GM19328 (cell line): ENCODE data around the gene PHF21B.
"Not testable (repeated sequence)": the region's sequence is repeated elsewhere in the genome, so short reads cannot be mapped to it uniquely, and the experiment has no call there.

Experiments
- ATAC-seq: cut with Tn5 transposase; IDR thresholded peaks from one replicate; pipeline ENCODE4 v1.9.1; 2021; ENCODE audit warnings: mild to moderate bottlenecking, moderate library complexity; ENCODE audit not compliant: unreplicated experiment

PHF21B gene

DNA sequence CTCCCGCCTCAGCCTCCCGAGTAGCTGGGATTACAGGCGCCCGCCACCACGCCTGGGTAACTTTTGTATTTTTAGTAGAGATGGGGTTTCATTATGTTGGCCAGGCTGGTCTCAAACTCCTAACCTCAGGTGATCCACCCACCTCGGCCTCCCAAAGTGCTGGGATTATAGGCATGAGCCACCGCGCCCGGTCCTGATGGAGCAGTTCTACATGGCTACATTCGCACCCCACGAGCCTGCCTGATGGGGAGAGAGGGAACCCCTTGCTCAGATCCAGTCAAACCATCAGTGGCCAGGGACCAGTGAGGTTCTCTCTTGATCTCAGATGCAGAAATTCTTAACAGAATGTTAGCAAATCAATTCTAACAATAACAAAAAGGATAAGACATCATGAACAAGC is 88.0 kb downstream of the PHF21B start:
- not testable (repeated sequence) for ATAC-seq

DNA sequence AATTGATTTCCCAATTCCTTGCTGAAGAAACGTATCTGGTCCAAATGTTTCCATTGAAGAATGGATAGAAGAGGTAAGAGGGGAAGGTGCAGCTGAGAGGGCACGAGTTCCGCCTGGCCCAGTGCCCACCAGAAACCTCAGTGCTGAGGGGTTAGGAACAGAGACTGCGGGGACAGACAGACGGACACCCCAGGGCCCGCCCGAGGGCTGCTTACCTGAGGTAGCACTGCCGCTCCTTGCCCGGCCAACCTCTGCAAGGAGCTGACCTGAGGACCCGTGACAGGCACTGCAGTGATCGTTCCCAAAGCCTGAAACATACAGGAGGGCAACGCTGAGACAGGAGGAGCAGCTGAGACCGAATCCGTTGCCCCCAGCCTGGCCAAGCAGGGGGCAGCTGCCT is 89.6 kb downstream of the PHF21B start:
- no peak for ATAC-seq

DNA sequence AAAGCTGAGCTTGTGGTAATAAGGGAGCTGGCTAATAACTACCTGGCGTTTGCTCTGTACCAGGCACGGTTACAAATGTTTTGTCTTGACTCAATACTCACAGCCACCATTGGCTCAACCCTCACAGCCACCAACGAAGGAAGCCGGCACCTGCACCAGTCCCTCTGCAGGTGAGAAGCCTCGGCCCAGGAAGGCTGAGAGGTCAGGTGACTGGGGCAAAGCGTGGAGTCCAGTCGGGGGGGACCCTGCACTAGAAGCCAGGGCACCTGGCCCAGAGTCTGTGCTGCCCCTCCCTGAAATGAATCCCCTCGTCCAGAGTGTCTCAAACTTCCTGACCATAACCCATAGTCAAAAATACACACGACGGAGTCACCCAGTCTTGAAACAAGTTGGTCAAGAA is 90.1 kb downstream of the PHF21B start:
- ATAC-seq, result no peak

DNA sequence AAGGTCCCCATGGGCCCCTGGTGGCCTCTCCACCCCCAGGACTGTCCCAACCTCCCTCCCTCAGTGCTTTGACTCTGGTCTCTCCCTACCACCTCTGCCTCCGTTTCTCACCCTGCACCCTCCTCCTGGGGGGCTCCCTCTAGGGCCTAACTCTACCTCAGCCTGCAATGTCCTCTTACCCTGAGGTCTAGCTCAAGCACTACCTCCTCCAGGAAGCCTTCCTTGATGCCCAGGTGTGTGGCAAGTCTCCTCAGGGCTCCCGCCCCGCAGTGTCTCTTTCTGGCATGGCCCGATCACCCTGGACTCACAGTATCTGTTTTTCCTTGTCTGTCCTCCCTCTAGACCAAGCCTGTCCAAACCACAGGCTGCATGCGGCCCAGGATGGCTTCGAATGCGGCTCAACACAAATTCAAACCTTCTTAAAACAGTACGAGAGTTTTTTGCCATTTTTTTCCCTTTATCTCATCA is 90.8 kb downstream of the PHF21B start:
- ATAC-seq, result no peak

DNA sequence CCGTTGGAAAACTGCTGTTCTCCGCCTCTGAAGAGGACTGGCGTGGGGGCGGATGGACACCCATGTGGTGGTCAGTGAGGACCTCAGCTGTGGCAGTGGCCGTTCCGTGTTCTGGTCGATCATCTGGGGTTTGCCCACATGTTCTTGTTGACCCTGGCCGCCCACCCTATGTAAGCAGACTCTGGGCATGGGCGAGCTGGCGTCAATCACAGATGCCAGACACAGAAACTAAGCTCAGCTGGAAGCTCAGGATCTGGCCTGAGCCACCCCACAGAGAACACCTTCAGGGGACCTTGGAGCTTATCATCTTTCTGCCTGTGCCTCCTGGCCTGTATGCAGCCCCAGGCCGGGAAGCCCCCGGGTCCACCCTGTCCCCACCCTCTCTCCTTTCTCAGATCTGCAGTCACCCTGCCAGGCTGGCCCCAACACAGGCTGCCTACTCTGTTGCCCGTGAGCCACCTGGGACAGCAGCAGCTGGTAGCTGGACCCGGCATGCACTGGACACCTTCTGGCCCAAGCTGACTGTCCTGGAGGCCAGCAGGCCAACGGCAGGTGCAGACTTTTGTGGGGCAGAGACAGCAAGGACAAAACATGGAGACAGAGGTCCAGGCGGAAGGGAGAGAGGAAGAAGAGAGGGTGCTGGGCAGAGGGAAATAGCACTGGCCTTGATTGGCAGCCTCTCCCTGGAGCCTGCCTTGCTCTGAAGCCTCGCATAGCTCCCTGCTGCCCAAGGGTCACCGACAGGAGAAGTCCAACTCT is 91.5 kb downstream of the PHF21B start:
- no peak for ATAC-seq

DNA sequence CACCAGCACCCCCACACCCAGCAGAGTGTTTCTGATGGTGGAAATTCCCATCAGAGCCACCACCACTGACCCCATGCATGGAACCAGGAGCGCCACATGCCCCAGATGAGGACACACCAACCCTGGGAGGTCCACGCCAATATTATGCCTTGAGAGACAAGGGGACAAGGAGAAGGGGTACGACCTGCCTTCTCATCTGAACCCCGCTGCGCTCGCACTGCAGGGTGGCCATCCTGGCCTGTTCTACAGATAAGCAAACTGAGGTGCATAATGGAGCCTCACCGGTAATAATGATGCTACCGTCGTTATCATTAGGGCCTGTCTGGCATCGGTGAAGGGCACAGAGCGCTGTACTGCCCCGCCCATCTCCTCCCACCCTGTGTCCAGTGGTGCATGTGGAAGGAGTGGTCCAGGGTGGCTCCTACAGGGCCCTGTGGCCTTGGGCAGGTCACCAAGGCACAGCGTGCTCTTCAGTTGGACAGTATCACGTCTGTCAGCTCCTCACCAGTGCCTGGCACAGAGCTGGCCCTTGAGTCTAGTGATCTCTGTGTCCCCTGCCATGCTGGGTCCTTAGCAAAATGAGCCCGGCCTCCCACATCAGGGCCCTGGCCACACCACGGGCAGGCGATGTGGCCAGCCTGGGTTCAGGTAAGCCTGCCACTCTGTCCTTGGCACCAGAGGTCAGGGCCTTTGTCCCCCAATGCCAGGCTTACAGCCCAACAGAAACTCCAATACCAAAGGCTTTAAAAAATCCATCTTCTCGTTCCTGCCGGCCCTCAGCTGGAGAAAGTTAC is 92.2 kb downstream of the PHF21B start:
- no peak for ATAC-seq

DNA sequence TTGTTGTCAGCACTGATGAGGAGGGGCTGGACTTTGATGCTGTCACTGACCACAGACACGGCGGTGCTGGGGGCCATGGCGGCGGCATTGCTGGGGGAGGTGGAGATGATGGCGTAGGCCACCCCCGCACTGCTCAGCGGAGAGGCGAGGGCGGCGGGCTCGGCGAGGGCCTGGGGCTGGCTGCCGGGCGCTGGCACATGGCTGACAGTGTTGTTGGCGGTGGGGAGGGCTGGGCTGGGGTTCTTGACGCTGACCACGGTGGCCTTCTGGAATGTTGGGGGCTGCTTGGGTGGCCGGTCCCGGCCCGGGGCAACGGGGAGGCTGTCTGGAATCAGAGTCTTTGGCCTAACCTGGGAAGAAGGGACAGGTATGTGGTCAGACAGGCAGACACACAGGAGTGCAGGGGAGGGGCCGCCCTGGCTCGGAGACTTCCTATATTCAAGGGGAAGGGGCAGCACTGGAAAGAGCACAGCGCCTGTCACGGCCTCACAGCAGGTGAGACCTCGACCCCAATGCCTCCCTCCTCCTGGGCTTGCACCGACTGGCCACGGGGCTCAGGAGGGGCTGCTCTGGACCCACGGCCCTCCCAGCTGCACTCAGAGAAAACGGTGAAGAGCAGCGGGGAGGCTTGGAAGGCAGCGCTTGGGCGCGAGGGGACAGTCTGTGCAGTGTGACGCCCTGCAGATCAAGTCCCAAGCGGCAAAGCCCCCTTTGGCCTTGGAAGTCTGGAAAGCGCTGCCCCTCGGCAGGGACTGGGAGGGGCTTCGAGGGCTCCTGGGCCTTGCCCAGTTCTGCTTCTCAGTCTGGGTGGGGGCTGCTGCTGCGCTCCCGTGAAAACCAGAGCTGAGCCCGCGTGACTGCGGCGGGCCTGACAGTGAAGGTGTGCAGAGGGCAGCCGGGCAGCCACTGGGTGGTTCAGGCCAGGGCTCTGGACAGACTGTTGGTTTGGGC is 93.2 kb downstream of the PHF21B start:
- no peak for ATAC-seq

DNA sequence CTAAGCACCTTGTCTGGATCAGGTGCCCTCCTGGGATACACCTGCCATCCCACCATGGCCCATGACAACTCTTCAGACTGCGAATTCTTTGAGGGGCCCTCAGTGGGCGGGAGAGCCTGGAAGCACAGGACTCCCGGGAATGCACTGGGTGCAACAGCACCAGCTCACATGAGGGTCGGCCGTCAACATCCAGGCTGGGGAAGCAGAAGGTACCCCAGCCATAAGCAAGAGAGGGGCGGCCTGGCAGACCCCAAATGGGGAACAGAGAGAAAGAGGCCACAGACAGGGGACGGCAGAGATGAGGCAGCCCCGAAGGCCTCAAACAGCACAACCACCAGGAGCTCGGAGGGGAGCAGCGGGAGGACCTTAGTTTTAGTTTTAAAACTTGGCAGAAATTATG is 94.4 kb downstream of the PHF21B start:
- no peak for ATAC-seq

DNA sequence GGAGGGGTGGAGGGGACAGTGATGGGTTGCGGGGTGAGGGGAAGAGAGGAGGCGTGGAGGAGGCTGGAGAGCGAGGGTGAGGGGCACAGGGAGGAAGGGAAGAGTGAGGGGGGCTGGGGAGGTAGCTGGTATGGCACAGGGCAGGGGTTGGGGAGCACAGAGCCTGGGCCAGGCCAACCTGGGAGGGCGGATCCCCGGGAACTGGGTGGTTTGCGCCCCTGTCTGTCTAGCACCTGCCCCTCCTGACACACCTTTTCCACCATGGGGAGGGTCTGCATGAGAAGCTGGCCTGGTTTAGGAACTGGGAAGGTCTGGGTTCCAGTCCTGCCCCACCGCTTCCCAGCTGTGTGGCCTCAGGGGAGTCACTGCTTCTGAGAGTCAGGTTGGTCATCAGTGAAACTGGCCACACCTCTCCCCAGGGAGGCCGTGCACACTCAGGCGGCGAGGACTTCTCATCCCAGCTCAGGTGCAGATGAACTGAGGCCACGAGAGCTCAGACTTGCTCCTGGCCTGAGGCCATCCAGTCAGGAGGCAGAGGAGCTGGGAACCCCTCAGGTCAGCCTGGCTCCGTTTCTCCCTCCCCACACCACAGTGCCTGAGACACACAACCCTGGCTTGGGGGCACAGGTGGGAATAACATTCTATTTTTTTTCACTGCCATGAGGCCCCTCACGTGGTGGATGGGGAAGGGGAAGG is 95.6 kb downstream of the PHF21B start:
- no peak for ATAC-seq

DNA sequence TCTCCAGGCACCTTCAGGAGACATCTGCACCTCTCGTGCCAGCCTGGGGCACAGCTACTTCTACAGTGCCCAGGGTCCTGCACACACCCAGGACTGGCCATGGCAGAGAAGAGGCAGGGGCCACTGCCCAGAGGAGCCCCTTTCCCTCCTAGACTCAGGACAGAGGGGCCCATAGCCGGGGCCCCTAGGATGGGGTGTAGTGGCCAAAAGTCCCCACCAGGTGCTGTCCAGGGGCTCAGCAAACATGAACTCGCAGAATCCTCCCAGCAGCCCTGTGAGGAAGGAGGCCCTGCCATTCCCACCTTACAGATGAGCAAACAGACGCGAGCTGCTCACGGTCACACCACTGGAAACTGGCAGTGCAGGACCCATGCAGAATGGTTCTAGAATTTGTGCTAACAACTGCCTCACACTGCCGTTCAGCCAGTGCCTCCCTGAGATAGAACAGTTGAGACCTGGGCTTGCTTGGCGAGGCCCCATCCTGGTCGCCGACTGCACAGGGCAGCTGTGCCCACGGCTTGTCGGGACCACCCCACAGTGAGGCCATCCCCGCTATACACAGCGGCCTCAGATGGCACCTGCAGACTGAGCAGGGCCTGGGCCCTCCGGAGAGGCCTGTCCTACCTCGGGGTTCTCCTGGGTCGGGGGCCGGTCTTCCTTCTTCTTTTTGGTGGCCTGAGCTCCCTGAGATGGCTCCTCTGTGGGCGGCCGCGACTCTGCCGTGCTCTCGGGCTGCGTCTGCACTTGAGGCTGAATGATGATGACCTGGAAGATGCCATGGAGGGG is 96.4 kb downstream of the PHF21B start:
- ATAC-seq, result no peak

DNA sequence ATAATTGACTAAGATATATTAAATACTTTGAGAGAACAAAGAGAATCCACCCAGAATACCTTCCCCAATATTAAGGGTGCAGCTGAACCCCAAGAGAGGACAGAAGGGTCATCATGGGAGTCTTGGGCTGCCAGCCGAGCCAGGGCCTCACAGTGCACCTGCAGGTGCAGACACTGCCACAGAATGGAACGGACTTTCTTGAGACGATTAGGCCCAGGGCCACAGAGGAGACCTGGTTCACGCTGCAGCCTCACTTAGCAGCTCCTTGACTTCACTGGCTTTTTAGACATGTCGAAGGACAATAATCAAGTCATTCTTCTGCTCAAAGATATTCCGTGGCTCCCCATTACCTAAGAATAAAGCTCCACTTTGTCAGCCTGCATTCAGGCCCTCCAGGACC is 100.6 kb downstream of the PHF21B start:
- ATAC-seq, result no peak

DNA sequence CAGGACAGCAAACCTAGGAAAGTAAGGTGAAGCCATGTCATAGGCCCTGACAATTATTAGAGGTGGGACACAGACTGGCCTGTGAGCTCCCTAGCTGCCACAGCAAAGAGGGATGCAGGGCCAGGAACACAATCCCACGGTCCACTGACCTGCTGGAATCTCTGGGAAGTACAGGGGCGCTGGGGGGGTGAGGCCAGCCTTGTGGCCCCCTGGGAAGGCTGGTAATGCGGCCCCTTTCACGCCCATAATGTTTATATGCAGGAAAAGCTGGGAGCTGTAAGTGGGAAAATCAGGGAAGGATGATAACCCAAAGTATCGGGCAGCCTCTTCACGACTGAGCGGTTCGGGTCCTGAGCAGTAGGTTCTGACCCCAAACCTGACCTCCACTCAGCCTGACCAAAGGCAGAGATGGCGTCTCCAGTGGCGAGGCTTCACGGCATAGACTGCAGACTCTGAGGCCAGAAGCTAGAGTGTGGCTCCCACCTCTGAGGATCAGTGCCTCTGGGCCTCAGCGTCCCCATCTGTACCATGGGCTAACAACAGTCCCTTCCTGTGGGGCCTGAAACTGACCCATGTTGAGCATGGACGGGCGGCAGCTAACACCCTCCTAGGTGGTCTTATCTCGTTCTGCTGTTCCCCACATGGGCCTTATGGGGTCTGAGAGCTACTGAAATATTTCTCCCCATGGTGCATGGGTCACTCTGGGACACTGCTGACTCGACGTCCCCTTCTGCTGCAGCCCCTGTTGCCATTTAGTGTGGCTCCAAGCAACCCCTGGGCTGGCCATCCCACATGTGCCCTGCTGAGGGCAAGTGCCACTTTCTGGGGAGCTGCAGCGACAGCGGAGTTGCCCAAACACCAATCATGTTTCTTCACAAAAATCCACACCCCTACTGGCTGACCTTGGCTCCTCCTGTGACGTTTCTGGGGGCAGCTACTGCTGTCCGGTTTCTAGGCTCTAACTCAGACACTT is 101.8 kb downstream of the PHF21B start:
- ATAC-seq, result no peak

DNA sequence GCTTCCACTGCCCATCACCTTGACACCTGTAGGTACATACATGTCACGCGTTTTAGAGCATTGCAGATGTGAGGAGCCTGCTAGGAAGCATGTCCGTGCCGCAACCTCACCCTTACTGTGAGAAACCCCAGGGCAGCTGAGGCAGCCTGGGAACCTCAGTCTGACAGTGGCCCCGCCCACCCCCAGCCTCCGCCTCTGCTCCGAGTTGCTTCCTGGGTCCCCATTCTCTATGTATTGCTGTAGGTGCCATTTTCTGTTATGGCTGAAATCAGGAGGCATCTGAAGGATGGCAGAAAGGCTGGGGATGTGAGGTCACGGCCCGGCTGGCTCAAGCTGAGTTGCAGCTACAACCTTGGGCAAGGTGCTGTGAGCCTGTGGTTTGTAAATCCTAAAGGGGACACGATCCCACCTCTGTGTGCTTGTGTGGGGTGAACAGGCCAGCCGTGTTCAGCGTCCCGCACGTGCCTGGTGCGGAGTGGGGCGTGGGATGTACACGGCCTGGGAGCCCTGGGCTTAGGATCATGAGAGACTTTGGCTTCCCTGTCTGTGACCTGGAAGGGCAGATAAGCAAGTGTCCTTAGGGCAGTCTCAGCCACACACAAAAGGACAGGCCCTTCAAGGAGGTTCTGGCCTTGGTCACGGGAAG is 102.7 kb downstream of the PHF21B start:
- no peak for ATAC-seq

DNA sequence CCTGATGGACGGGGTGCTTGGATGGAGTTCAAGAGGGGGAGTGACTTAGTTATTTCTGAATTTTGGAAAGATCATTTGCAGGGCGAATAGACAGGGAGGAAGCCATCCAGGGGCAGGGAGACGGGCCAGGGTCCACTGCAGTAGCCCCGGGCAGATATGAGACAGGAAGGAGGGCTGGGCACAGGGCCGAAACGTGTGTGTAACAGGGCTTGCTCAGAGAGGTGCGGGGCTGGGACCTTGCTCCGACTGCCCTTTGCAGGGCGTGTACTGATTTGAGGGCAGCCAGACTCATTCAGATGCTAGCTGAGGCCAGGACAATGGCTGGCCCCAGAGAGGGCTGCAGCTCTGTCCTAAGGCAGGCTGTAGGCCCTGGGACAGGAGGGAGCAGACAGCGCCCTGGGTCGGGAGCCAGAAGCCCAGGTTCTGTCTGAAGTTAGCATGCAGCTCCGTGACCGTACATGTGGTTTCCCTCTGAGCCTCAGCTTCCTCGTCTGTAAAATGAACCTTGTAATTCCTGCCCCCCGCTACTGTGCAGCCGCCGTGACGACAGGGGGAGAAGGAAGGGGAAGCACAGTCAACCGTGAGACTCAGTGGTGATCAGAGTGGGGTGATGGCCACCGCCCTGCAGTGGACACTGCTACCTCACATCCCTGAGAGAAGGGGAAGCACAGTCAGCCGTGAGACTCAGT is 103.4 kb downstream of the PHF21B start:
- ATAC-seq, result no peak

DNA sequence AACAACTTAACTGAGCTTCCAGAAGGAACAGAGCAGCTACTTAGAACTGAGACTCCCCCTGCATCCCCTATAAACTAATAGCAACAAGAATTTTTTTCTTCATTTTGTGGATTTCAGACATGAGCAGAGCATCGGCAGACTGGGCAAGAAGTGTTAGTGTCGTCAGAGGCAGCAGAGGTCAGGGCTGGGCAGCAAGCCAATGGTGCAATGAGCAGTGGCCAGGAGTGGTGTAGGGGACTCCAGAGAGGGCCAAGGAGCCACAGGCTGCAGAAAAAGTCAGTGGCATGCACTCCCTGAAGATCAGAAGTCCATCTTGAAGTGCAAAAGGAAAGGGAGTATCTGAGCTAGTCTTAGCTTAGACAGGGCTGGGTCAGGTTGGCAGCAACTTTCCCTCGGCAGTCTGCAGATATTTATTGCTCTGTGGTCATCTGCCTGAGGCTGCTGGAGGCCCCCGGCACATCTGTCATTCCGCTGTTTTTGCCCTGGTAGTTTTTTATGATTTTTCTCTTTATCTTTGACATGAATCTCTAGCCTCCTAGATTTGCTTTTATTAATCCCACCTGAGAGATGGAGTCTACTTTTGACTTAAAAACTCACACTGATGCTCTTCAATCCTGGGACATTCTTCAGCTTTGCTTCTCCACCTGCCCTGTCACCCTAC is 105.2 kb downstream of the PHF21B start:
- not testable (repeated sequence) for ATAC-seq

DNA sequence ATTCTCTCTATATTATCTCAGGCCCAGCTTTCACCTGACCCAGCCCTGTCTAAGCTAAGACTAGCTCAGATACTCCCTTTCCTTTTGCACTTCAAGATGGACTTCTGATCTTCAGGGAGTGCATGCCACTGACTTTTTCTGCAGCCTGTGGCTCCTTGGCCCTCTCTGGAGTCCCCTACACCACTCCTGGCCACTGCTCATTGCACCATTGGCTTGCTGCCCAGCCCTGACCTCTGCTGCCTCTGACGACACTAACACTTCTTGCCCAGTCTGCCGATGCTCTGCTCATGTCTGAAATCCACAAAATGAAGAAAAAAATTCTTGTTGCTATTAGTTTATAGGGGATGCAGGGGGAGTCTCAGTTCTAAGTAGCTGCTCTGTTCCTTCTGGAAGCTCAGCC is 106.6 kb downstream of the PHF21B start:
- ATAC-seq, result not testable (repeated sequence)

DNA sequence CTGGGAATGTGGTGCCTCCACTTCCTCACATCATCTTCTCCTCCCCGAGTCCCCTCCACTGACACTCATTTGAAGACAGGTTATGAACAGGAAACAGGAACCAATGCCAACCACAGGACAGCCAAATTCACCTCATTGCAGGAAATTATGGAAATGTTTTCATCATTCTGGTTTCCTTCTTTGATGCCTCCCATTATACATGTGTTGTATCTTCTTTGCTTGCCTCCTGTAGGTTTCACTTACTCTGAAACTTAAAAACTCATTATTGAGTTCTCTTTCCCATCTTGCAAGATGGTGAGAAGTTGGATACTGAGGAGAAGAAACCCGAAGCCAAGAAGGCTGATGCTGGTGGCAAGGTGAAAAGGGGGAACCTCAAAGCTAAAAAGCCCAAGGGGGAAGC is 108.5 kb downstream of the PHF21B start:
- ATAC-seq, result no peak
